ENCODE measurements around the gene DPYSL5.

- TF ChIP-seq CTCF (IDR thresholded peaks at IDR 0.05; ENCODE audit: low read depth, low read length) (no peak), EZH2phosphoT487 (IDR thresholded peaks at IDR 0.05; ENCODE audit: low read depth) (no peak)
These were observed 29.0 kb upstream of the DPYSL5 start for GRCh38 chr2:26818972-26819371.
